GM23248 (cell line): ENCODE results near the gene ALPL. TPM values are rescaled to one million over a fixed set of nuclear protein-coding genes. Genes with fewer than 3 reads are reported as not detected.
"Not testable (repeated sequence)": the region's sequence is repeated elsewhere in the genome, so short reads cannot be mapped to it uniquely, and the experiment has no call there.

Experiments
- DNase-seq: peaks from one replicate; pipeline ENCODE4 v3.0.0-alpha.2; 2015
- H2AFZ ChIP-seq: fragments of 200-600 bp; sonication (generic); 2 replicates; pipeline ENCODE4 v1.6.1; 2016; ENCODE audit warnings: antibody characterized with exemption
- H3F3A ChIP-seq: fragments of 200-600 bp; sonication (generic); 2 replicates; pipeline ENCODE4 v1.6.1; 2016; ENCODE audit warnings: mild to moderate bottlenecking, antibody characterized with exemption, mixed run types; ENCODE audit not compliant: insufficient read depth
- H3K27ac ChIP-seq: fragments of 200-600 bp; sonication (generic); 2 replicates; pipeline ENCODE4 v1.5.1; 2016; ENCODE audit warnings: mild to moderate bottlenecking
- H3K27me3 ChIP-seq: fragments of 200-600 bp; sonication (generic); replicated peaks from 2 replicates; pipeline ENCODE4 v1.6.1; 2016; ENCODE audit warnings: mild to moderate bottlenecking; ENCODE audit not compliant: insufficient read depth
- H3K36me3 ChIP-seq: fragments of 200-600 bp; sonication (generic); 2 replicates; pipeline ENCODE4 v1.6.1; 2016; ENCODE audit warnings: low read depth, mild to moderate bottlenecking
- H3K4me1 ChIP-seq: fragments of 200-600 bp; sonication (generic); 2 replicates; pipeline ENCODE4 v1.6.1; 2016; ENCODE audit warnings: mild to moderate bottlenecking; ENCODE audit not compliant: insufficient read depth
- H3K4me2 ChIP-seq: fragments of 200-600 bp; sonication (generic); one replicate; pipeline ENCODE4 v1.6.1; 2016; ENCODE audit warnings: mild to moderate bottlenecking; ENCODE audit not compliant: unreplicated experiment
- H3K4me3 ChIP-seq: fragments of 200-600 bp; sonication (generic); 2 replicates; pipeline ENCODE4 v1.5.1; 2016; ENCODE audit warnings: mild to moderate bottlenecking
- H3K79me2 ChIP-seq: fragments of 200-600 bp; sonication (generic); 2 replicates; pipeline ENCODE4 v1.6.1; 2016; ENCODE audit warnings: mild to moderate bottlenecking; ENCODE audit not compliant: insufficient read depth
- H3K9ac ChIP-seq: fragments of 200-600 bp; sonication (generic); 2 replicates; pipeline ENCODE4 v1.6.1; 2016; ENCODE audit warnings: mild to moderate bottlenecking
- H3K9me2 ChIP-seq: fragments of 200-600 bp; sonication (generic); 2 replicates; pipeline ENCODE4 v1.6.1; 2016; ENCODE audit warnings: mixed run types, mild to moderate bottlenecking, moderate library complexity; ENCODE audit not compliant: insufficient read depth
- H3K9me3 ChIP-seq: fragments of 200-600 bp; sonication (generic); one replicate; pipeline ENCODE4 v1.6.1; 2017; ENCODE audit warnings: low read depth
- H4K20me1 ChIP-seq: fragments of 200-600 bp; sonication (generic); 2 replicates; pipeline ENCODE4 v1.6.0; 2016; ENCODE audit not compliant: insufficient read depth
- EZH2 ChIP-seq: fragments of 200-600 bp; sonication (generic); IDR thresholded peaks from 2 replicates; pipeline ENCODE4 v1.6.1; 2018; ENCODE audit warnings: antibody characterized with exemption, mild to moderate bottlenecking; ENCODE audit not compliant: insufficient read depth, poor library complexity, severe bottlenecking
- EZH2phosphoT487 ChIP-seq: fragments of 200-600 bp; sonication (generic); IDR thresholded peaks from 2 replicates; pipeline ENCODE4 v1.6.1; 2018; ENCODE audit warnings: antibody characterized with exemption, moderate library complexity, mild to moderate bottlenecking, low read depth; ENCODE audit not compliant: insufficient read depth
- WGBS, 2 experiments: methylation state at CpG; one replicate each; pipeline ENCODE4 v1.1.6; 2015 to 2017; ENCODE audit warnings: low lambda C conversion rate in 2 of 2, low coverage in 1 of 2; ENCODE audit errors: missing lambda C conversion rate in 2 of 2; 5-methylcytosine and 5-hydroxymethylcytosine counted together
- in situ Hi-C: fragments of 300-500 bp; cut with MboI; formaldehyde crosslinking; loops from 2 replicates; pipeline ENCODE4 v1.15.0; 2020
- polyA plus RNA-seq: library from polyadenylated mRNA; unstranded; fragments of >200 nt; fragmentation: Nextera tagmentation; extraction: Ambion mirVana; gene quantifications from 2 replicates; pipeline ENCODE4 v1.2.1, GENCODE V29; 2016
- total RNA-seq: library from RNA; depleted of rRNA; stranded (reverse); fragments of >200 nt; shearing (Covaris generic); gene quantifications from 2 replicates; pipeline ENCODE4 v1.2.3, GENCODE V29; 2014

The ALPL gene
- total and polyA plus RNA-seq, 2 experiments from 2014 or later: 0.95 TPM; not detected in 1

DNA sequence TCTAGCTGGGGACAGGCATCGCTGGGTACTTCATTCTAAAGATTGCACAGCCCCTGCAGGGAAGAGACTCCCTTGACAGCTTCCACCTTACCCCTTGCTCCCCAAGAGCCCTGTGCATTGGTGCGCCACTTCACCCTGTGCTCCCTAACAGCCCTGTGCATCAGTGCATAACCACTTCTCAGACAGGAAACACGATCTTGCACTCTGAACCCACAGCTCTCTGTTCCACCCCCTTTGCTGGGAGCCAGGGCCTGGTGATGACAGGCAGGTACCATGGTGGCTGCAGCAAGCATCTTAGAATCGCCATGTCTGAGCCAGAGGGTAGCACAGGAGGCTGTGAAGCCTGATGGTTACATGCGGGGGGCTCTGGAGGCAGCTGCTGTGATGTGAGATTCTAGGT lies 5.0 kb downstream of the ALPL start:
- H3K36me3 ChIP-seq: no peaks in the 10 kb centered on the region
- H3K27ac ChIP-seq: no peak overlapping the region
- peaks cover 11% of the 10 kb centered on the region for H3K4me1 ChIP-seq
- H3F3A ChIP-seq: peaks cover 19% of the 10 kb centered on the region
- H3K4me2 ChIP-seq: no peak overlapping the region
- DNase-seq: no peak
- H3K27me3 ChIP-seq: peaks cover 35% of the 10 kb centered on the region; the same call in 1 of the 2 replicates
- no peaks in the 10 kb centered on the region for H3K9me2 ChIP-seq
- H3K4me3 ChIP-seq: no peak overlapping the region
- TF ChIP-seq EZH2phosphoT487: no peak
- TF ChIP-seq EZH2: no peak
- H2AFZ ChIP-seq: no peak overlapping the region
- no peaks in the 10 kb centered on the region for H3K9me3 ChIP-seq
- in situ Hi-C loops: no loop called here
- no peaks in the 10 kb centered on the region for H3K79me2 ChIP-seq
- 74 to 84% methylated on average over 5 of the region's 5 CpGs for WGBS, 2 experiments
- H3K9ac ChIP-seq: no peak overlapping the region
- no peaks in the 10 kb centered on the region for H4K20me1 ChIP-seq

DNA sequence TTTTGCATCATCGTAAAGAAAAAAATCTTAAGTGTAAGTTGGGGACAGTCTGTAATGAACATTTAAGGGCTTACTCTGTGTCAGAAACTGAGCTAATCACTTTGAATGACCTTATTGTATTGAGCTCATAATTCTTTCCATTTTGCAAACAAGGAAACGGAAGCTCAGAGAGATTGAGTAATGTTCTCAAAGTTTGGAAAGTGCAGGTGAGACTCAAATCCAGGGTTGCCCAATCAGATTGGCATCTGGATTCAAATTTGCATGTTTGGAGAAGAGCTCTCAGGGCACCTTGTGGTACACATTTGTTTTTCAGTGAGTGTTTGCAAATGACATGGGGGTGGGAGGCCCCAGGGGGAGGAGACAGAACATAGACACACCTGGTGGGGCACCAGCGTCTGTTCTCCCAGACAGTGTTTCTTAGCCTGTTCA lies 8.0 kb downstream of the ALPL start:
- Histone ChIP-seq H3K36me3 (no peaks in the 10 kb centered on the region), H3K9me2 (no peaks in the 10 kb centered on the region), H3K79me2 (no peaks in the 10 kb centered on the region), H4K20me1 (no peaks in the 10 kb centered on the region), H3K9me3 (no peaks in the 10 kb centered on the region), H3K27me3 (peaks cover 27% of the 10 kb centered on the region; the same call in 1 of the 2 replicates), H3K4me3 (no peak overlapping the region), H2AFZ (no peak overlapping the region), H3K9ac (no peak overlapping the region), H3K27ac (no peak overlapping the region), H3K4me1 (peaks cover 2% of the 10 kb centered on the region; the same call in 1 of the 2 replicates), H3F3A (peaks cover 5% of the 10 kb centered on the region; the same call in 1 of the 2 replicates), H3K4me2 (no peak overlapping the region)
- 85 to 86% methylated on average over 3 of the region's 3 CpGs for WGBS, 2 experiments
- no peak for DNase-seq
- TF ChIP-seq EZH2phosphoT487 (no peak), EZH2 (no peak)
- in situ Hi-C loops: no loop called here

DNA sequence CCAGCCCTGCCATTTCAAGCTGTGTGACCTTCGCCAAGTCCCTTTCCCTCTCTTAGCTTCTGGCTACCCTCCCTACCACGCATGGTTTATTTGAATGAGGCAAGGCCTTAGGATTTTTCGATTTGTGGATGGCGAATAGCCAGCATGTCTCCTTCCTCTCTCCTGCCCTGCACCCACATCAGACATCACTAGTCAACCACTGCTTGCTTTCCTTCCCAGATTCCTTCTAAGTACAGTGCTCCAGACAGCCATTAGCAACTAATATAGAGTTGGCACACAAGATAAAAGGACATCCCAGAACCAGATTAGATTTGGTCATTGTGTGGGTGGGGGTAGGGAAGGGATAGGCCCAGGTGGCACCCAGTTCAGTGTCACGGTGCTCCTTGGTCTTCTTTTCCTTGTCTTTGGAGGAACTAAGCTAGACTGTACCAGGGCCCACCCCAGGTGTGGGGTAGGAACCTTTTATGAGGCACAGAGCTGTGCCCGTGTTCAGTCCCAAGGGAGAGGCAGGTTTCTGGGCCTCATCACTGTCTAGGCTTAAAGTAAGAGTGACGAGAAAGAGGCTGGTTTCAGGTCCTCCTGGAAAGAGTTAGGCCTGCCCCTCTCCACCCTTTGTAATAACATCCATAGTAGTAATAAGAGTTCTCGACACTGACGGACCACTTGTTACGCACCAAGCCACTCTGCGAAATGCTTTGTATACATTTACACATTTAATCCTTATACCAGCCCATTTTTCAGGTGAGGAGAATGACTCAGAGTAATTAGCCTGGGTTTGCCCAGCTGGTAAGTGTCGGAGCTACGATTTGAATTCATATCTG lies 8.6 kb downstream of the ALPL start:
- H3K4me1 ChIP-seq: no peaks in the 10 kb centered on the region

DNA sequence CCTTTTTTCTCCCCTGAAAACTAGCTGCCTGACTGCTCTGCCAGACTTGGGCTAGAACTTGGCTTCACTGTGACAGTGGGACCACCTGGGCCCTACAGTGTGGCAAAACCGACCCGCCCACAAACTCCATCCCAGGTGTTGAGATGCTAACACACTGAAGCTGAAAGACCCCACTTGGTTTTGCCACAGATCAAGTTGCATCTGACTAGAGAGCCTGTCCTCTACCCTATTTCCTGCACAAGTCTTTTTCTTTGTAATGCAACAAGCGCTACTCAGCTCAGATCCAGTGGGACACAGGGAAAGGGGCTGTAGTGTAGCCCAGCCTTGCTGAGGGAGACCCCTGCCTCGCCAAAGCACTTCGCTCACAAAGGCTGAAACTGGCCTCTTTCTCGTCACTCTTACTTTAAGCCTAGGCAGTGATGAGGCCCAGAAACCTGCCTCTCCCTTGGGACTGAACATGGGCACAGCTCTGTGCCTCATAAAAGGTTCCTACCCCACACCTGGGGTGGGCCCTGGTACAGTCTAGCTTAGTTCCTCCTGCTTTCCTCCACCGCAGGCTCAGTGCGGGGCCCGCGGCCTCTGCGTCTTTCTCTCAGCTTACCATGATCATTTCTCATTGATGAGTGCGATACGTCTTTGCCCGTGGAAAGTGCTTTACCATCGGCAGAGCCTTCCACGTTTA lies 9.7 kb downstream of the ALPL start:
- no peaks in the 10 kb centered on the region for H3F3A ChIP-seq
- in situ Hi-C loops: no loop called here
- DNase-seq: no peak
- H4K20me1 ChIP-seq: no peaks in the 10 kb centered on the region
- H3K9me2 ChIP-seq: no peaks in the 10 kb centered on the region
- H3K9me3 ChIP-seq: no peaks in the 10 kb centered on the region
- WGBS, 2 experiments: 86 to 87% methylated on average over 16 of the region's 16 CpGs
- H3K27ac ChIP-seq: no peak overlapping the region
- peaks cover 22% of the 10 kb centered on the region; the same call in 1 of the 2 replicates for H3K27me3 ChIP-seq
- no peak overlapping the region for H3K9ac ChIP-seq
- no peaks in the 10 kb centered on the region for H3K36me3 ChIP-seq
- no peaks in the 10 kb centered on the region for H3K4me1 ChIP-seq
- H3K79me2 ChIP-seq: no peaks in the 10 kb centered on the region
- H3K4me2 ChIP-seq: no peak overlapping the region
- TF ChIP-seq EZH2 (no peak), EZH2phosphoT487 (no peak)
- no peak overlapping the region for H3K4me3 ChIP-seq
- H2AFZ ChIP-seq: no peak overlapping the region

More for the DNA sequence above, 8.6 kb downstream of the ALPL start:
- H3K4me2 ChIP-seq: no peak overlapping the region
- peaks cover 27% of the 10 kb centered on the region; the same call in 1 of the 2 replicates for H3K27me3 ChIP-seq
- H3K36me3 ChIP-seq: no peaks in the 10 kb centered on the region
- H3K27ac ChIP-seq: no peak overlapping the region
- H3K4me3 ChIP-seq: no peak overlapping the region
- H3K9me3 ChIP-seq: no peaks in the 10 kb centered on the region
- H3K9ac ChIP-seq: no peak overlapping the region
- WGBS, 2 experiments: 82% methylated on average over 13 of the region's 13 CpGs
- in situ Hi-C loops: no loop called here
- no peaks in the 10 kb centered on the region for H4K20me1 ChIP-seq
- TF ChIP-seq EZH2 (no peak), EZH2phosphoT487 (no peak)
- DNase-seq: no peak
- no peaks in the 10 kb centered on the region for H3K79me2 ChIP-seq
- H2AFZ ChIP-seq: no peak overlapping the region
- no peaks in the 10 kb centered on the region for H3K9me2 ChIP-seq
- no peaks in the 10 kb centered on the region for H3F3A ChIP-seq

DNA sequence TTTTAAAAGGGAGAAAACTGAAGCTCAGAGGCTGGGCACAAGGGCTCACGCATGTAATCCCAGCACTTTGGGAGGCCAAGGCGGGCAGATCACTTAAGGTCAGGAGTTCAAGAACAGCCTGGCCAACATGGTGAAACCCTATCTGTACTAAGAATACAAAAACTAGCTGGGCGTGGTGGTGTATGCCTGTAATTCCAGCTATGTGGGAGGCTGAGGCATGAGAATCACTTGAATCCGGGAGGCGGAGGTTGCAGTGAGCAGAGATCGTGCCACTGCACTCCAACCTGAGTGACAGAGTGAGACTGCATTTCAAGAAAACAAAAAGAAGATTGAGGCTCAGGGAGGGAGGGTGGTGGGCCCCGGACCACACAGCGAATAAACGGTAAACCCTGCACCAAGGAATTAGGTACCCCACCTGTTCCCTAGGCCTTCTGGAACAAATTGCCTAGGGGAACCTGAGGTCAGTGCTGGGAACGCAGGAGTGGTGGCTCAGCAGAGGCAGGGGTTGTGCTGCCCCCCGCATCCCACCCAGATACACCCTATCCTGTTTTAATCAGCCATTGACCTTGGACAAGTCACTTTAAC lies 10.4 kb downstream of the ALPL start:
- H3K4me1 ChIP-seq, H3K9me3 ChIP-seq, H3K4me2 ChIP-seq, H3K9me2 ChIP-seq, H2AFZ ChIP-seq, H3K27ac ChIP-seq, H3F3A ChIP-seq, DNase-seq, H3K4me3 ChIP-seq, H3K79me2 ChIP-seq, H3K36me3 ChIP-seq, in situ Hi-C loops, H3K9ac ChIP-seq, H4K20me1 ChIP-seq: not testable (repeated sequence)
- WGBS, 2 experiments: 89% methylated on average over 11 of the region's 11 CpGs
- H3K27me3 ChIP-seq: peaks cover 16% of the 10 kb centered on the region; the same call in 1 of the 2 replicates
